Islet precursor cell (in vitro differentiated cells): ENCODE measurements around the gene PDGFD.

Source experiments
- DNase-seq: peaks from one replicate; pipeline ENCODE4 v3.0.0-alpha.2; 2018

PDGFD gene

DNA sequence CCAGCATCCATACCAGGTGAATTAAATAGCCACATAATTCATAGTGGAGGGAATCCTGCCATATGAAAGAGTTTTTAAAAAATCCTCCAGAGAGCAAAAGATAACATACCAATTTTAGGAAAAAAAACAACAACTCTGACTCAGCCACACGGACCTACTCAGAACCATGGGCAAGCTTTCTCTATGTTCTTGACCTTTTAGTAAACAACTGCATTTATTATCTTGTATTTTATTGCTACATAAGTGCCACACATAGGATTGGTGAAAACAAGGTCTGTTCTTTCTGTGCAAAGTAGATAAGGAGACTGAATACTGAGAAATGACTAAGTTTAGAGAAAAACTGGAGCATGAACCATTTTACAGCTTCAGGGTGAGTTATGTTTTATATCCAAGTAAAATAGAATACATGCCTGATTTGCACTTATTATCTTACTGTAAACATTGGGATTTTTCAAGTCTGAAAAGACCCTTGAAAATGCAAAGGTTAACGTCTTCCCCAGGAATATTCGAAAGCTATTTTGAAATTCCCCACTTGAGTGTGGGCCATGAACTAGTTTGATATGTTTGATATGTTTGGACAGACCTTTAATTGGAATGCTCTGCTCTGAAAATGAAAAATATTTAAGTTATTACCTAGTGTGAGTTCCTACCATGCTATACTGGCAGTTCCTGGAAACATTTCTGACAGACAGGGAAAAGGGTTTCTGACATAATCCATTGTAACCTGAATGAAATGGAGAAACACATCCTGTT is 217.0 kb downstream of the PDGFD start:
- no peak for DNase-seq

DNA sequence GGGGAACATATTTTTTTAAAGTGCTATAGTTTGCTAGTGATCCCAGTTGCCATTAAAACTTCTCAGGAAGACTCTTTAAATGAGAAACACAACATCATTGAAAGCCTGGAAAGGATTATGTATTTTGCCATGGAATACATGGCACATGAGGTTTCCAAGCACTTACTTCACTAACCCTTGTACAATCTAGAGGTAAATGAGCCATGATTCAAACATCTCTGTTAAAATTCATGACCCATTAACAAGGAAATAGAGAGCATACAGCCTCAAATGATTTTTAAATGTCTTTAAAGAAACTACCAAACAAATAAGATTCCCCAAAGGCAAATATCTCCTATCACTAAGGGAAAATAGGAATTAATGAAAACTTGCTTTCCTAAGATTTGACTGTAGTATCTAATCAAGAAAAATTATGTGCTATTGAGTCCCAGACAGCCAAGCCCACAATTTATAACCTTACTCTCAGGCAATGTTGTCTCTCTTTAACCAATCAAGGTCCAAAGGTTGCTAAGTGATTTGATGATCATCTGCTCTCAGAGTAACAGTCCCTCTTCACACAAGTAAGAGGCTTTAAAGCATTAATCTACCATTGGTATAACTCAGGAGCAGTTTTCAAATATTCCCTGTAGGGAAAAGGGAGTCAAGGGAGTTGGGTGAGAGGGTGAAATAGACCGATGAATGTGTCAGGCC is 219.6 kb downstream of the PDGFD start:
- no peak for DNase-seq

DNA sequence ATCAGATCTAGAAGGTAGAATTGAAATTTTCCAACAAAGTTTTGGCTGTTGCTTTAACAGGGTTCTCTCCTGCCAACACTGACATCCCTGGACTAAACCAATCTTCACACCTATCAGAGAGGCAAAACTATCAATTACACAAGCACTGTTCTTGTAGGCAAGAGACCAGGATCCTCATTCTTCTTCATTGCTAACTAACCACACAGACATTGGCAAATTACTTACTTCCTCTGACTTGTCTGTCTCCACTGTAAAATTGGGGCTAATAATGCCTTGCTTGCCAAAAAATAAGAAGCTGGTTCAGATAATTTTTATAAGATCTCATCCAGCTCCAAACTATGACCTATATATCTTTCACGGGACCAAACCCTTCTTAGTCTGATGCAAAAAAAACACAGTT is 221.3 kb downstream of the PDGFD start:
- DNase-seq, result no peak

DNA sequence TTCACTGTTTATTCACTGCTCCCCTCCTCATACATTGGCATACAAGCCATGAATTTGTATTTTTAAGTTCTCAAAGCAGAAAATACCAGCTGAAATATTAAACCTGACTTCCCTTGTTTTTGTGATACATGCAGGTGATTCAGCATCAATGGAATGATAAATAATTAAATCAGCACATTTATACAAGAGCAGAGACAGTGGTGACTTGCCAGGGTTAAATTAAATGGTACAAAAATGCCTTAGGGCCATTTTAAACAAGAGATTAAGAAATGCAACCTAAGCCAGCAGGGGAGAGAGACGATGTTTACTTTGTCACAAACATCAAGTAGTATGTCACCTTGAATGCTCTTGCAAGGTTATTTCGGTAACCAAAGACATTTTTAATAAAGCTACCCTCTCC is 223.4 kb downstream of the PDGFD start:
- DNase-seq, result no peak

DNA sequence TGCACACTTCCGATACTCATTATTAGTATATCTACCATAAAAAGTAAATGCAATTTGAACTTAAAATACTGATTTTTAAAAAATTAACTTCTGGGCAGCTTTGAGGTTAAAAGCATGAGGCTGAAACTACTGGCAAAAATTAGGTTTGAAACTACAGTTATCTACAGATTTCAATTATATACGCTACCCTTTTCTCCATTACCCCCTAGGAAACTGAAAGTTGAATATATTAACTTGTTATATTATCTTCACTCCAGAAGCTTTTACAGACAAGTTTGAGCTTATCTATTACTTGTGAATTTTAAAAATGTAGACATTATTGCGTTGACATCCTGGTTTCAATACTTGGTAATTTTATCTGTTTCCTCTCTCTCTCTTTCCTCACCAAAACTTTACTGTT is 224.3 kb downstream of the PDGFD start:
- DNase-seq, result no peak

DNA sequence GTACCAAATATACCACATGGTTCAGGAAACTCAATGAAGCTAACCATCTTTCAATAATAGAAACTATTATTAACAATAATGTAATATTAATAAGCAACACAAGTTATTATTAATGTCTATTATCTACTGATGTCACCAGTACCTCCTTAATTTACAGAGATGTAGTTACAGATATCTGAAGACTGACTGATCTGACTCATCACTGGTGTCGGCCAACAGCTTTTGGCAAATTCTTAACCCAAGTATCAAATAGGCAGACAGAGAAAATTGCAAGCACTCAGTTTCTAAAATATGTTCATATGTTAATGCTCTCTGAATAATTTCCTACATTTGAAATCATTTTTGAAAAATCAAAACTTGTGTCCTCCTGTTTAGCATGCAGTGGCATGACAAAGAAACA is 227.9 kb downstream of the PDGFD start:
- DNase-seq, result no peak

DNA sequence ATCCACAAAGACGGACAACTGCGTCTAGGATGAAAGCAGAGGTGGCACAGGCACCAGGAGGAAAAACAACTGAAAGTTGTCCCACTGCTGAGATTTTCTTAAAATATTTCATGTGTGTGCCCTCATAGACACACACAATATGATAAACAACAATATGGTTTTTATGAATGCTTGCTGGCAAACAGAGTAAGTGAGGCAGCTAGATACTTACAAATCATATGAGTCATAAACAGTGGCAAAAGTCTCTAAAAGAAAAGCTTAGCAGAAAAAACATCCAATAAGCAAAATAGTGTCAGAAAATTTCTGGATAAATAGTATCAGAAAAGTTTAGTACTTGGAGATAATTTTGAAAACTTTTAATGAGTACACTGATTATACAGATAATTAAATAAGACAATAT is 228.7 kb downstream of the PDGFD start:
- no peak for DNase-seq

DNA sequence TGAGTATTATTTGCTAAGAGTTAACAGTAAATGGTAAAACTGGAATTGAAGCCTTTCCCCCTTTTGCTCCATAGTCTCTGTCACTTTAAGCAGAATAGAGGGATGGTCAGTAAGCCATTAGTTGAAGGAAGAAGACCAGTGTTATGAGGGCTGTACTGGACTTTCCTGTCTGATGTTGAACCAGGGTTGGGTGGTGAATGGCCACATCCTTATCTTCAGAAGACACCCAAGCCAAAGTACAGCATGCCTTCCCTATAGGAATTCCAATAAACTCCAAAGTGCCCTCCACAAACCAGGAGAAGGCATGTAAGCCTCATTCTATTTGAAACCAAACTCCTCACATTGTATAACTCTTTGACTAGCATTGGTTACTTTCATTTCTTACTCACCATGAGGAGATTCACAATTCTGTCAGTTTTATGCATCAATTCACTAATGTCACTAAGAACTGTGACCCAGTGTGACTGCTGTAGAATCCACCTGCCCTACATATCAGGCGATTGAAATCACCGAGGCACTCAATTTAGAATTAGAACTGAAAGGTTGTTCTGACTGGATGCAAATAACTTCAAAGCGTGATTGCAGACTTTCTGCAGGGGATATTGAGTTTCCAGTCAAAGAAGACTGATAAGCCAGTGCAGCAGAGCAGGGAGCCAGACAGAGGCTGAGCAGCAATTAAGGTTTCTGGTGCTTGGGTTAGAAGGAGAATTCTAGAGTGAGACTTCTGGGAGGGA is 234.6 kb downstream of the PDGFD start:
- no peak for DNase-seq

DNA sequence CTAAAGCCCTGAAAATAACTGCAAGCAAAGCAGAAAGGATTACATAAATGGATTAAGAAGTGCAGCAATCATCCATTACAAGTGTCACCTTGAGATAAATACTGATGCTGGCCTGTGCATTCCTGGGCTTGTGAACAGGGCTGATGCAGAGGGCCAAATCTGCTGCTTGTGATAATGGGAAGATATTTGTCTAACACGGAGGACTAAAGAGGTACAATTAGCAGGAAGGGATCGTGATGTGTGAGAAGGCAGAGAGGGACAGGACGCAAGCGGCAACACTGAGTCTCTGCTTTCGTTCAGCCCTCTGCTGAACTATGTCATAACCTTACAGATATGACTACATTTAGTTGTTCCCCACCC is 235.2 kb downstream of the PDGFD start:
- no peak for DNase-seq

DNA sequence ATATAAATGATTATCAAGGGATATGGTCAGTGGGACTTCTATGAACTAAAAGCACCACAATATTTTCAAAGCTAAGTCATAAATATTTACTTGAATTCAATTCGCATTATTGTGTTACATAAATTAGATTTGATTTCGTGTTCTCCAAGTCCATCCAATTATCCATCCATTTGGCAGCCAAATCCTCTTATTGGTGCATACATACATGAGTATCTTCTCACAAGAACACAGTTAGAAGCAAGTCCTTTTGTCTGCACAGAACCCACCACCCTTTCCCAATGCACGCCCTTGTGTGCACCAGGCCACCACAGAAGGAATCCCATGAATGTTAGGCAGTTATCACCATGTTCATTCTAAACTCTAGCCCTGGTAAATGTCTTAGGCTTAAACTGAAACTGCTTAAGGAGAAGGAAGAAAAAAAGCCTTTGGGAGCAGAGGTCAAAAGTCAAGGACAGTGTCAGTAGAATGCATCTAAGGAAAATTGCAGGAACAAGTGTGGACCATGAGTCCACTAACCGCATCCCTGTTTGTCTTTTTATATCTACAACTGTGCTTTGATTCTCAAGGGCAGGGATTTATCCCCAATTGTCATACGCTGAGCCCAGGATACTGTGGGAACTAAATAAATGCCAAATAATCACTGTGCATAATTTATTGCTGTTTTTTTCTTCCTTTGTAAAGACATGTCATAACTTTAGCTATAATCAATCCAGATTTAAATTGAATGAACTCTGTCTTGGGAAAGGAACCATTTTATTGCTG is 235.7 kb downstream of the PDGFD start:
- peak; percentile 76 for DNase-seq

DNA sequence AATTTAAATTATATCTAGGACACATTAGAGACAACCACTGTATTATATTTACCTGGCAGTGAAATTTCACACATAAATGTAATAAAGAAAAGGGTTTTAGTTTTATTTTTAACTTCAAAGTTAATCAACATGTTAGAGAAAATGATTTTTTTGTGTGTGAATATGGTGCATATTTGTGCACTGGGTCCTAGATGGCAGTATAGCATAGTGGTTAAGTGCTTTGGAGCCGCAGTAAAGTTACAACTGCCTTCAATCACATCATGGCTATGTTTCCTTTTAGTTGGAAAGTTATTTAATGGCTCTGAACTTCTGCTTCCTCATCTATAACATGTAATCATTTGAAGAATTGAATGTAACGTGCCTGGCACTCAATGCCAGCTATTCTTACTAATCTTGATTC is 236.4 kb downstream of the PDGFD start:
- no peak for DNase-seq

DNA sequence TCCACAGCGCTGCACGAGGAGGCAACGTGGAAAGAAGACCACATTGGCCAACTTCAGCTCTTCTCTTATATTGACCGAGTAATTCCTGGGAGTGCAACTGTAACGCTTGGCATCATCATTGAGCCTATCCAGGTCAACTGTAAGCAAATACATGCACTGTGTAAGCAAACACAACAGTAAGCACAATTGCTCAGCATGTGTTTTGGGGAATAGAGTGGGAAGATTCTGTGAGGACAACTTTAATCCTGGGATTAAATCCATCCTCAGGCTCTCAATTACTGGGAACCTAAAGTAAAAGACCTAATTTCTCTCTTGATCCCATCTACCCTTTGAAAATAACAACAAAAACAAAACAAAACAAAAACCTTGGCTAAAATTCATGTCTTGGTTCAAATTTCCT is 237.0 kb downstream of the PDGFD start:
- no peak for DNase-seq

DNA sequence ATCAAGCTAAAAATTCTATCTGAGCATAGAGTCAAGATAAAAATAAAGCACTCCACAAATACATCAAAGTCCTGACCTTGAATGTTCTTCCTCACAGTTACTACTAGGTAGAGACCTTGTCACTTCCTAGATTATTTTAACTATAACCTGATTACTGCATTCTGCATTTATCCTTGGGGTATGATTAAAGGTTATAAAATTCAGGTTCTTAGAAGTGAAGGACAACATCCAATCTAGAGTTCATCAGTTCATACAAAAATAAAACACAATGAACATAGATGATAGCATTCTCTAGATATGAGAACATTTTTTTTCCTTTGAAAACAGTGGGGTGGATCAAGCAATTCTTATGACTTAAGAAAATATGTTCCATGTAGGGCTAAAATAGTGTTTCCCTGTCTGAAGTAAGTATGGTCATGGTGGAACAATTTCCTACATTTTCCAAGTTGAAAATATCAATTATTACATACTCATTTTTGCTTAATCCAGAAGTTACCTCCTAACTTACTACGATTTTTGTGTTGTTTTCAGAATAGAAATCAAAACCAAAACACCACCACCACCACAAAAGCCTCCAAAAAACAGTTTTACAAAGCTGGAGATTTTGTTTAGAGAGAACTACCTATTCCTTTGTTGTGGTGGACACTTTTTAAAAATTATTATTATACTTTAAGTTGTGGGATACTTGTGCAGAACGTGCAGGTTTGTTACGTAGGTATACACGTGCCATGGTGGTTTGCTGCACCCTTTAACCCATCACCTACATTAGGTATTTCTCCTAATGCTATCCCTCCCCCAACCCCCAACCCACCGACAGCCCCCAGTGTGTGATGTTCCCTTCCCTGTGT is 239.6 kb downstream of the PDGFD start:
- no peak for DNase-seq

DNA sequence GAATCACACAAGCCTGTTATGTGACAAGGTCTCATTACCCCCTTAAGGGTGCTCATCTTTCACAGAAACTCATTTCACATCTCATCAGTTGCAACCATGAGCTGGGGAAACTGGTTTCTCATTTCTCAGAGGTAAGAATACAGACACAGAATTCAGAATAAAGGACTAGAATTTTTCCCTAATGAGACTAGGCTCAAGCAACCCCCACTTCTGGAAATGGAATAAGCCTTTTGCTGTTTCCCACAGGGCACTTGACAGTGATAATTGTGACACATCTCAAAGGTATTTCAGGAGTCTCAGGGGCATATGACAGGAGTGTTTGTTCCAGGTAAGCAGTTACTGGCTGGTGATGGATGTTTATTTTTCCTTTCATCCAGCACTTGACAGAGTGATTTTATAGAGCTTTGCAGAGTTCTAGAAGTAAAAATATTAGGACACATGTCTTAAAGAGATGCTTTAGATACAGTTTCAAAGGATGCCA is 240.5 kb downstream of the PDGFD start:
- DNase-seq, result peak; percentile 90

DNA sequence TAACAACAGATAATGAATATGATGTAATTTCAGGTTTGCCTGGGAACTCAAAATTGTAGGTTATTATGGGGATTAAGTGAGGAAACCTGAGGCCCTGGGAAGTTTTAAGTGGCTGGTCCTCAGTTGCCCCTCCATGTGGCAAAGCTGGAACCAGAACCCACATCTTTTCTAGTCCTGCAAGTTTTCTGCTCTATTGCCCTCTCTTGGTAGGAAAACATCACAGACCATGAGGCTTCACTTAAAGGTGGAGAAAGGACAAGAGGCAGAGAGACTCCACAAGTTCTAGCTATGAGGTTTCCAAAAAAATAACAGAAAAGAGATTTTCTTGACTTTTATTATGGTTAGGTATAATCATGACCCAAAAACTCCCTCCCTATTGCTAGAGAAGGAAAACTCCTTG is 243.0 kb downstream of the PDGFD start:
- no peak for DNase-seq

DNA sequence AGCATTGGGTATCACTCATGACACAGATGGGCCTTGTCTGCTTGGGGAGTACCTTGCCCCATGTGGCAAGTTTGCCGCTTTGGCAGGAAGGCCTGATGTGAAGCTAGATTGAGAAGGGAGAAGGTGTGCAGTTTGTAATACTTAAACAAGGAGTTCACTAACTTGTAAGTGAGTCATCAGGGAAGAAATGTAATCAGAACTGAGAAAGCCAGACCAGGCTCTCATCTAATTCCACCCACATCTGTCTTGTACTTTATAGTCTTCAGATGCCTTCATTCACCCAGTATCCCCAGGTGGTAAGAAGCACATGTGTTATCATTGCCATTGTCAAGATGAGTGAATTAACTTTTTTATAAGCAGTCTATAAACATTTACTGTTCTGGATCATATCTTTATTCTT is 243.5 kb downstream of the PDGFD start:
- DNase-seq, result no peak

DNA sequence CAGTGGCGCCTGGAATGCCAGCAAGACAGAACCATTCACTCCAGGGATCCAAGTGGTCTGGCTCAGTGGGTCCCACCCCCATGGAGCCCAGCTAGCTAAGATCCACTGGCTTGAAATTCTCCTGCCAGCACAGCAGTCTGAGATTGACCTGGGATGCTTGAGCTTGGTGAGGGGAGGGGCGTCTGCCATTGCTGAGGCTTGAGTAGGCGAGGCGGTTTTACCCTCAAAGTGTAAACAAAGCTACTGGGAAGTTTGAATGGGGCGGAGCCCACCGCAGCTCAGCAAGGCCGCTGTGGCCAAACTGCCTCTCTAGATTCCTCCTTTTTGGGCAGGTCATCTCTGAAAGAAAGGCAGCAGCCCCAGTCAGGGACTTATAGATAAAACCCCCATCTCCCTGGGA is 253.2 kb downstream of the PDGFD start:
- no peak for DNase-seq

DNA sequence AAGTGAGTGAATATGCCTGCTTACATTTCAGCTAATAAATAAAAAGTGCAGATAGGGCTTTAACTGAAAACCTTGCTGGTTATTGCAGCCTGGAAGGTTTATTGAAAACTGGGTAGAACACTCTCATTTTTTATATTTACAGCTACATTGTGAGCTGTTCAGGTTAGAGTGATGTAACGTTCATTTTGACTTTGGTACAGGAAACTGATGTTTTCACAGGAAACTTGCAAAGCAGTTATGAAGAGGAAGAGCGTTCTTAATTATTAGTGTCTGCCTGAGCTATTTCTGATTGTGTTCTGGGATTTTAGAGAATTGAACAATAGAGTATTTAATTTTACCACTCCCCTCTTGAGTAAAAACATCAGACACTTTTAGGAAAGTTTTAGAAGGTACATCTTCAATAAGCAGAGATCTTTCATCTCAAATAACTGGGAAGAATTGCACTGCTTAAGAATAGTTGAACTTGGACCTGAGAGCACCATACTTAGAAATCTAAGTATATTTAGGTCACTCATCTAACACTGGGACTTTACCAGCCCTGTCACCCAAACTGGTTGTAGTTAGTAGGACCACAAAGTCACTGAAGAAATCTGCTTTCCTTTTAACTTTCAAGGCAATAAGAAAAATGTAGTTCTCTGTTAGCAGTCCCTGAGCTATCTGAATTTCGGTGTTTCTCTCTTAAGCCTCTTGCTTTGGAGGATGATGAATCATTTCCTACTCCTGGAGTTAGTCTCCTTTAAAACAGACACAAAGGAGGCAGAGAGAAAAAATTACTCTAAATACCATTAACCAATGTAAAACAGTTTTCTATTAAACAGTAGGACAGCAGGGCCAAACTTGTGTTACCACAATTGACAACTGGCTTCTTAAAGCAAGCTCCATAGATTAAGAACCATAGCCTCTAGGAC is 256.1 kb downstream of the PDGFD start:
- no peak for DNase-seq

DNA sequence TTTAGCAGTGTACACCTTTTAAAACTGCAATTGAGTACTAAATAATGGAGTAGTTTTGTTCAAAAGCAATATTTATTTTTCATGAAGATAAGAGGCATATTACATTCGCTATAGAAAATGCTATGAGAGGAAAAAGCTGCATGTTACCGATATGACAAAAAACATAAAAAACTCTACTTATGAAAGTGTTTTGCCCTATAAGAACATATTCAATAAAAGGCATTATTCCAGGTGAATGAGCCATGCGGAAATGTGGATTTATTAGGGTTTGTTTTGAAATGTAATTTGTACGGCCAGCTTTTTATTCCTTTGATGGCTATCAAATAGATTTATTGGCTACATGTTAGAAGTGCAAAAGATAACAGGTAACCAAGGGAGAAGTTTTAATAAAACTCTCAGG is 256.8 kb downstream of the PDGFD start:
- DNase-seq, result no peak

DNA sequence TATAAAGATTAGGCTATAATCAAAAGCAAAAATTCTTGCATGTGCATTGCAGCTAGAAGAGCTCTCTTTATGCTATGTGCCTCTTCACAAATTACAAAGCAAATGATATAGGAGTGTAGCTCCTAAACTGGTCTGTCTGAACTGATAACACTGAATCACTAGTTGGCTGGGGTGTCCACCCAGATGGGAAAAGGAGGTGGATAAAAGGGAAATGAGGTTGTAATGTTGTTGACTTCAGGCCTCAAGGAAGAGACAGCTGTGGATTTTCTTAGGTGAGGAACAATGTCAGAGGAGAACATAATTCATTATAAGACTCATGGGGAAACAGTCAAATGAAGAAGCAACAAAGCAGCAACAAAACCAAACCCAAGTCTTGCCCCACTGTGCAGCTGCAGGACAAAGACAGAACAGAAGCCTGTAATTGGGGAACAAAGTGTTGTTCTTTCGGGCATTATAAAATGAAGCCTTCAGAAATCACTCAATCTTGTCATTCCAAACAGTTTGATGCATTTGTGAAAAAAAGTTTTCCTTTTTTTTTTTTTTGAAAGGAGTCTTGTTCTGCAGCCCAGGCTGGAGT is 257.6 kb downstream of the PDGFD start:
- no peak for DNase-seq

DNA sequence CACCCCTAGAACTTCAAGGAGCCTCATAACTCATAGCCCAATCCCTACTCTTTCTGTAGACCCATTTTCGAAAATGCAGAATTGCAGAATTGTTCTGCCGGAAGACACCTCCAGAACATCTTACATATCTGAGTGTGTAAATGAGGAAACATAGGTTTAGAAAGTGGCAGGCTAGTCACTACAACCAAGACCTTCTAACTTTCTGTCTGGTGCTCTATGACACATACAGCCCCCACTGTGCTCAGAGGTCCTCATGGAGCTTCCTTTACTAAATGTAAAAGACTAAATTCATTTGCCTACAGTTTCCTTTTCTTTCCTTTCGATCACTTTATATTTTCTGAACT is 259.7 kb downstream of the PDGFD start:
- DNase-seq, result no peak
